ENCODE results near the gene PIGU. TPM values are rescaled to one million over a fixed set of nuclear protein-coding genes. Genes with fewer than 3 reads are reported as not detected.

PIGU gene
- total RNA-seq, 1 experiment from 2014 or later: 50.5 TPM

GRCh38 chr20:34541917-34542316 lies 135.0 kb downstream of the PIGU start:
- H3K27me3 ChIP-seq: no peaks in the 10 kb centered on the region
- no peak overlapping the region for H3K4me3 ChIP-seq
- DNase-seq: no peak
- no peaks in the 10 kb centered on the region for H3K9me3 ChIP-seq (replicated peaks)
- H3K4me1 ChIP-seq: peaks cover 17% of the 10 kb centered on the region
- H3K27ac ChIP-seq: no peak overlapping the region
- peaks cover 20% of the 10 kb centered on the region for H3K36me3 ChIP-seq

DNA sequence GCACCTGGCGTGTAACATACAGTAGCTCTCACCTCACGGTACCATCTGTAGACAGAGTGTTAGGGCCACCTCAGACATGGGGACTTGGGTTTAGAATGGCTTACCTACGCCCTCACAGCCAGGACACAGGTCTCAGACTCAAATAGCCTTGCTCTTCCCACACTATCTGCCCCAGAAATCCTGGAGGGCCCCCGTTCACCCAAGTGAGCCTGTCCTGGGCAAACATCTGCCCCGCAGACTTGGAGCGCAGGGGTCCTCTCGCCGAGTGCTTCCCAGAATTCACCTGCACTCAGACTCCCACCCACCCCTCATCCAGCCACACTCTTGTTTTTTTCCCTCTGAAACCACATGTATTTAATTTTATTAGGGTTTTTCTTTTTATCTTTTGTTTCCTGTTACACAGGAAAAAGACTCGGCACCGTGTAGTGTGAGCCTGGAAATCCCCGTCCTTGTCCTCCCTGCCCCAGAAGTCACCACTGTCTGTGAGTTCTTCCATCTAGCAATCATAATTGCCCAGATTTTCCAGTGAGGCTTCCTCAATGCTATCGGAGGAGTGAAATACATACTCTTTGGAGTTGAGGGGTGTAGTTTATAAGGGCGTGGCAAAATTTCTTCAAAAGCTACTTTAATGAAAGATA lies 135.5 kb downstream of the PIGU start:
- Histone ChIP-seq H3K4me1 (peaks cover 12% of the 10 kb centered on the region), H3K9me3 (replicated peaks) (no peaks in the 10 kb centered on the region), H3K36me3 (peaks cover 22% of the 10 kb centered on the region), H3K27ac (no peak overlapping the region), H3K4me3 (no peak overlapping the region), H3K27me3 (no peaks in the 10 kb centered on the region)
- no peak for DNase-seq

DNA sequence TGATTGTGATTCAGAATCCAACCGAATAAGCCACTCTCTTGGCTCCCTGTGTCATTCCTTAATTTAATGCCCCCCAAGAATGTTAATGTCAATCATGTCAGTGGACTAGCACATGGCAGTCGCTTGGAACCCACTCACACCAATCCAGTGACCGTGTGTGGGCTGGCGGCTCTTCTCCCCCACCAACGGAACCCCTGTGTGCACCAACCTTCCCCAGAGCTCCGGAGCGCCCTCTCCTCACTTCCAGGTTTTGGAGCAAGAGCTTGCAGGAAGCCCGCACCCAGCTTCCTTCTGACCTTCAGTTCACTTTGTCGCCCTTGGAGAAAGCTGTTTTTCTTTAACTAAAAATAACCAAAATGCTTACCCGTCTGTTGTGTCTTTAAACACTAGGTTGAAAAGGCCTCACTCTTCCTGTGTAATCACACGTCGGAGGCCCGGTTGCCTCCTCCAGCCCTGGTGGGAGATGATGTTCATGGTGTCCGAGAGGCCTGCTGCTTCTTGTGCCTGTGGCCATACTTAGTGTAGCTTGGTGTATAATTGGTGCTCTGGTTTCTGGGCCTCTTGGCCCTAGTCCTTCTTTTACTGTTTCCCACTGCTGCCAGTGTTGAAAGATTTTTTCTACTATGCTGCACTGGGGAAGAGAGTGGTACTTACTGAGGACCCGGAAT lies 136.2 kb downstream of the PIGU start:
- H3K27ac ChIP-seq: no peak overlapping the region
- no peaks in the 10 kb centered on the region for H3K9me3 ChIP-seq (replicated peaks)
- H3K4me3 ChIP-seq: no peak overlapping the region
- no peak for DNase-seq
- H3K36me3 ChIP-seq: peaks cover 22% of the 10 kb centered on the region
- no peaks in the 10 kb centered on the region for H3K27me3 ChIP-seq
- peaks cover 11% of the 10 kb centered on the region for H3K4me1 ChIP-seq

DNA sequence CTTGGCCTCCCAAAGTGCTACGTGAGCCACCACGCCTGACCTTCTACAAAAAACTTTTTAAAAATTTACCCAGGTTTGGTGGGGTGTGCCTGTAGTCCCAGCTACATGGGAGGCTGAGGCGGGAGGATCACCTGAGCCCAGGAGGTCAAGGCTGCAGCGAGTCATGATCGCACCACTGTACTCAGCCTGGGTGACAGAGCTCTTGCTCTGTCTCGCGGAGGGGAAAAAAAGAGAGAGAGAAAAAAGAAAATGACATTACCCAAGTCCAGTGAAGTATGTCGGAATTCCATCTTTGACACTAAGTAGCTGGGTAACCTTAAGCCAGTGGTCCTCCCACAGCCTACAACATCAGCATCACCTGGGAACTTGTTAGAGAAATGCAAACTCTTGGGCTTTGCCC lies 137.1 kb downstream of the PIGU start:
- Histone ChIP-seq H3K4me1 (peaks cover 11% of the 10 kb centered on the region), H3K27ac (no peak overlapping the region), H3K36me3 (peaks cover 24% of the 10 kb centered on the region), H3K4me3 (no peak overlapping the region), H3K27me3 (no peaks in the 10 kb centered on the region), H3K9me3 (replicated peaks) (no peaks in the 10 kb centered on the region)
- DNase-seq: no peak

DNA sequence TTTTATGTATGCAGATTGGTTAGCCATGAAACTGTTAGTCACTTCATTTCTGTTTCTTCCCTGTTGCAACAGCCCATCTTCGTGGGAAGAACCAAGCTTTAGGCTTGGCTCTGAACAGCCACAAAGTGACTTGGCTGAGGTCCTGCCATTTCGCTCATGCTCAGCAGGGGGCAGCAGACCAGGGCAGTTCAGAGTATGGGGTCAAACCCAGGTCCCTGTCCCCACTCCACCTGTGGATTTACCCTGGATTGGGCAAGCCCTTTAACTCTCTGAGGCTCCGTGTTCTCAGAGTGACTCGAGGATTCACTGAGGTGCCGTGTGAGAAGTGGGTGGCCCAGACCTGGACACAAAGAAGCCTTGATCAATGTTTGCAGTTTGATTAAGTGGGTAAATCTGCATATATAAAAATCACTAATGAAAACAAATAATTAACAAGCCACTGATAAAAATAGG lies 138.2 kb downstream of the PIGU start:
- H3K4me3 ChIP-seq: no peak overlapping the region
- no peaks in the 10 kb centered on the region for H3K9me3 ChIP-seq (replicated peaks)
- H3K27ac ChIP-seq: no peak overlapping the region
- H3K4me1 ChIP-seq: peaks cover 6% of the 10 kb centered on the region
- DNase-seq: peak; percentile 68 to 84
- H3K36me3 ChIP-seq: peaks cover 34% of the 10 kb centered on the region
- H3K27me3 ChIP-seq: no peaks in the 10 kb centered on the region

DNA sequence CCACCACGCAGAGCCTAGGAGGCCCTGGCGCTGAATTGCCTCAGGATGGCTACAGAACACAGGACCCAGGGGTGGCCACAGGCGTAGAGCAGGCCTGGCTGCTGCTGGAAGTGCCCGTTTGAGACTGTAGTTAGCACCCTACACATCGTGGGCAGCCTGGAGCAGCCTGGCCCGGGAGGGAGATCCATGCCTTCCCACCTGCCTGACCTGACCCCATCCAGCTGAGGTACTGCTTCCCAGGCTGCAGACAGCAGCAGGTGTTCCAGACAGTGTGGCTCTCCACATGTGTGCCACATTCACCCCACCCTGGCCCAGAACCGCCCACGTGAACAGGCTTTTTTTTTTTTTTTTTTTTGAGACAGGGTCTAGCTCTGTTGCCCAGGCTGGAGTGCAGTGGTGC lies 139.2 kb downstream of the PIGU start:
- Histone ChIP-seq H3K27ac (no peak overlapping the region), H3K4me3 (no peak overlapping the region), H3K27me3 (no peaks in the 10 kb centered on the region), H3K9me3 (replicated peaks) (no peaks in the 10 kb centered on the region), H3K36me3 (peaks cover 42% of the 10 kb centered on the region), H3K4me1 (peaks cover under 1% of the 10 kb centered on the region; the same call in 1 of the 2 replicates)
- no peak for DNase-seq

DNA sequence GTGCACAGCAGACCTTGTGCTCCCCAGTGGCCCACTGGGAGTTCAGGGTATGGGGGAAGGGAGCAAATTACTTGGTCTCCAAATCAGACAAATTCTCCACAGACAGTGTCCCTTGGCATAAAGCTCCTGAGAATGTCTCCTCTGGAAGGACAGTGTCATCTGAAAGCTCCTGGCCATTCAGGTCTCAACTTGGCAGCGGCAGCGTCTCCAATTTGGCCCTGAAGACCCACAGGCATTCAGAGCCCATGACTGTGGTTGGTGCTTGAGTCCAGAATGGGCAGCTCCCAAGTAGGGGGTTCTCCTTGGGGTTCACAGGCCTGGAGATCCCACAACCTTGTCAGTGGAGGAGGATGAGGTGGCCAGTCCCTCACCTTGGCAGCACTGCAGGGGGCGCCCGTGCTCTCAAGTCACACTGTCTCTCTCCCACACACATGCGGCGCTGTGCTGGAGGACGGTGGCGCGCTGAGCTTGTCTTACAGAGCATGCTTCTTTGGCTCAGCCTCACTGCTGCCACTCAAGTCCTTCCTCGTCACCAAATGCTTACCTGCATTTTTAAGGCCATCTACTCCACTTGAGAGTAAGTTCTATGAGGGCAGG lies 140.0 kb downstream of the PIGU start:
- Histone ChIP-seq H3K27ac (no peak overlapping the region), H3K4me3 (no peak overlapping the region), H3K4me1 (peaks cover 8% of the 10 kb centered on the region; the same call in 1 of the 2 replicates), H3K27me3 (no peaks in the 10 kb centered on the region), H3K36me3 (peaks cover 43% of the 10 kb centered on the region), H3K9me3 (replicated peaks) (no peaks in the 10 kb centered on the region)
- DNase-seq: peak; percentile 40 to 43

DNA sequence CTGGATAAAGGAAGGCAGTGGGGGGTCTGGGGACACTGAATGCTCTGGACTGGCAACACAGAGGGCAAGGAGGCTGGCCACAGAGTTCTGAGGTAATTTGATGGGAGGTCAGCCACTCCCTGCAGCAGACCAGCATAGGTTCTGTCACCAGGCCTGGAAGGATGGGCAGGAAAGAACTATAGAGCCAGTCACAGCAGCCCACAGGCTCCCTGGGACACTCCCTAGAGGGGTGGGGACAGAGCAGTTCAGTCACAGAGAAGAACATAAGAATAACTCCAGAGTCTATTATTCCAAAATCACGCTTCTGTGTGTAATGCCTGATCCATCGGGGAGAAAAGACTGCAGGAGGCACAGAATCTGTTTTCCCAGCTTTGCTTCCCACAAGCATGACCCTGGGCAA lies 141.0 kb downstream of the PIGU start:
- no peaks in the 10 kb centered on the region for H3K27me3 ChIP-seq
- H3K27ac ChIP-seq: no peak overlapping the region
- peaks cover 43% of the 10 kb centered on the region for H3K36me3 ChIP-seq
- H3K4me3 ChIP-seq: no peak overlapping the region
- H3K4me1 ChIP-seq: peaks cover 12% of the 10 kb centered on the region
- H3K9me3 ChIP-seq (replicated peaks): no peaks in the 10 kb centered on the region
- DNase-seq: no peak

GRCh38 chr20:34535301-34535840 lies 141.5 kb downstream of the PIGU start:
- DNase-seq: no peak
- Histone ChIP-seq H3K4me3 (no peak overlapping the region), H3K27me3 (no peaks in the 10 kb centered on the region), H3K4me1 (peaks cover 12% of the 10 kb centered on the region), H3K27ac (no peak overlapping the region), H3K9me3 (replicated peaks) (no peaks in the 10 kb centered on the region), H3K36me3 (peaks cover 45% of the 10 kb centered on the region)

DNA sequence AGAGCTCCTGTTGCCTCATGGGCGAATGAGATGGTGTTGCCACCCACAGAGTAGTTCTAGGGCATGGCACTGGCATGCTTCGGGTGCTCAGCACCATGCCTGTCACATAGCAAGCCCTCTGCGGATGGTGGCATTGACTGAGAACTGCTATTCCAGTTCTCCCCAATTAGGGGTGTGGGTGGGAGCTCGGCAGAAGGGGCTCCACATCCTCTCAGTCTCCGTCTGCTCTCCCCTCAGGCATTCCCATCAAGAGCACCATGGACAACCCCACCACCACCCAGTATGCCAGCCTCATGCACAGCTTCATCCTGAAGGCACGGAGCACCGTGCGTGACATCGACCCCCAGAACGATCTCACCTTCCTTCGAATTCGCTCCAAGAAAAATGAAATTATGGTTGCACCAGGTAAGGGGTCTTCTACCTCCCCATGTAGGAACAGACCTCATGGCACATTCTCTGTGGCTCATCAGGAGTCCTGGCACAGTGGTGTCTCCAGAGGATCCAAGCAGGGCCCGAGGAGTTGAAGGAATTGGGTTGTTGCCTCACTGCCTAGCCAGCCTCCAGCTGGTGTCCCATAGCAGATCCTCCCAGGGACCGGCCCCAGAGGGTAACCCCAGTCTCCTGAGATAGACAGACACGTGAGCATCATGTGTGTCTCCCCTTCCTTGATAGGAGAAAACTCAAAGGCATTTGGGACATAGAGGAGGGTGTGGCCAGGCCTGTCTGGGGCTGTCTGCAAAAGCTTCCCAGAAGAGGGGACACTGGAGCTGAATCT lies 142.3 kb downstream of the PIGU start:
- no peak for DNase-seq
- Histone ChIP-seq H3K27me3 (no peaks in the 10 kb centered on the region), H3K4me3 (no peak overlapping the region), H3K36me3 (peaks cover 49% of the 10 kb centered on the region), H3K4me1 (peaks cover 12% of the 10 kb centered on the region), H3K9me3 (replicated peaks) (no peaks in the 10 kb centered on the region), H3K27ac (no peak overlapping the region)

GRCh38 chr20:34532756-34533155 lies 144.1 kb downstream of the PIGU start:
- DNase-seq: no peak

GRCh38 chr20:34532320-34532719 lies 144.6 kb downstream of the PIGU start:
- peak; percentile 47 to 49 for DNase-seq
- Histone ChIP-seq H3K27ac (no peak overlapping the region), H3K9me3 (replicated peaks) (no peaks in the 10 kb centered on the region), H3K4me3 (no peak overlapping the region), H3K27me3 (no peaks in the 10 kb centered on the region), H3K36me3 (peaks cover 52% of the 10 kb centered on the region), H3K4me1 (peaks cover 12% of the 10 kb centered on the region)

More at GRCh38 chr20:34532756-34533155, 144.1 kb downstream of the PIGU start:
- no peaks in the 10 kb centered on the region for H3K27me3 ChIP-seq
- no peak overlapping the region for H3K4me3 ChIP-seq
- H3K9me3 ChIP-seq (replicated peaks): no peaks in the 10 kb centered on the region
- no peak overlapping the region for H3K27ac ChIP-seq
- peaks cover 12% of the 10 kb centered on the region for H3K4me1 ChIP-seq
- H3K36me3 ChIP-seq: peaks cover 50% of the 10 kb centered on the region

- peaks cover 16% of the 10 kb centered on the region for H3K4me1 ChIP-seq
- no peaks in the 10 kb centered on the region for H3K27me3 ChIP-seq
- H3K27ac ChIP-seq: no peak overlapping the region
- no peak for DNase-seq
- H3K4me3 ChIP-seq: no peak overlapping the region
- peaks cover 52% of the 10 kb centered on the region for H3K36me3 ChIP-seq
- no peaks in the 10 kb centered on the region for H3K9me3 ChIP-seq (replicated peaks)
Measured at GRCh38 chr20:34531608-34532265, 145.2 kb downstream of the PIGU start.

DNA sequence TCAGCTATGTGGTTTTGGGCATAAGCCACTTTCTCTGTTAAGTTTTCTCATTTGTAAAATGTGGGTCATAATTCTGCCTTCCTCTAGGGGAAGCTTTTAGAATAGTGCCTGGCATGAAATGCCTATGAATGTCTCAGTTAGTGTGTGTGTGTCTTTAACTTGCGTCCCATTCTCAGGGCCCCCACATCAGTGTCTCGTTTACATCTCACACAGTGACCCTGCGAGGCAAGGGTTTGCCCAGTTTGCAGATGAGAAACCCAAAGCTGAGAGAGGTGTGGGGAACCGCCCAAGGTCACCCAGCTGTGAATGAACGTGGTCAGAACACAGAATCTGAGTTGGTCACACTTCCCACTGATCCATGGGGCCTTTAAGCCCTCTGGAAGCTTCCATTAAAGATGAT lies 146.6 kb downstream of the PIGU start:
- H3K9me3 ChIP-seq (replicated peaks): no peaks in the 10 kb centered on the region
- H3K4me3 ChIP-seq: no peak overlapping the region
- H3K27me3 ChIP-seq: no peaks in the 10 kb centered on the region
- DNase-seq: no peak
- peaks cover 55% of the 10 kb centered on the region for H3K36me3 ChIP-seq
- no peak overlapping the region for H3K27ac ChIP-seq
- H3K4me1 ChIP-seq: peaks cover 23% of the 10 kb centered on the region
